Epithelial cell of proximal tubule (primary cell): ENCODE measurements around the gene MGAT5. TPM values are rescaled to one million over a fixed set of nuclear protein-coding genes. Genes with fewer than 3 reads are reported as not detected.

Source experiments
- DNase-seq: peaks from one replicate; pipeline ENCODE4 v3.0.0-alpha.2; 2011; ENCODE audit warnings: low read depth
- H3K4me3 ChIP-seq: 2 replicates; pipeline ENCODE4 v1.5.1; 2011; ENCODE audit warnings: low read depth, mild to moderate bottlenecking, low read length
- total RNA-seq: library from RNA; depleted of rRNA; stranded (reverse); fragments of >200 nt; gene quantifications from 2 replicates; pipeline ENCODE4 v1.2.3, GENCODE V29; 2015
- TF ChIP-seq, protein P1 (sequence below): conservative IDR thresholded peaks from 2 replicates; pipeline ENCODE4 v1.5.1; 2012; ENCODE audit warnings: low read depth, mild to moderate bottlenecking, low read length

The MGAT5 gene
- total RNA-seq, 1 donor from 2014 or later: 34.0 TPM

DNA sequence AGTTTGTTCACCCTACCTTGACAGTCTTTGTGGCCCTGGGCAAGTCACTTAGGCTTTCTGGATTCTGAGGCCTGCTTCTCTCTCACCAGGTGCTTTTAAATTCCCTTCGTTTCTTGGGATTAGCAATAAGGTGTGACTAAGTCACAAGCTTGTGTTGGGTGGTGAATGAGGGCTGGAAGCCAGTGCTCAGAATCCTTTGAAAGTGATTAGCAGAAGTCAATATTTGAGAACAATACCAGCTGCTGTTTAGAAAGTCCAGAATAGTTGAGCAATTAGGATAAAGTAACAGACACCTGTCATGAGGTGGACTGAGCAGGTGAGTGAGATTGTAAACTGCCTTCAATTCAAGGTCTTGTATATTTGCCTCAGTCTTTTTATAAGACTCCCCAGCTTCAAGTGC is 19.3 kb upstream of the MGAT5 start:
- no peak overlapping the region for H3K4me3 ChIP-seq
- TF ChIP-seq, protein P1, sequence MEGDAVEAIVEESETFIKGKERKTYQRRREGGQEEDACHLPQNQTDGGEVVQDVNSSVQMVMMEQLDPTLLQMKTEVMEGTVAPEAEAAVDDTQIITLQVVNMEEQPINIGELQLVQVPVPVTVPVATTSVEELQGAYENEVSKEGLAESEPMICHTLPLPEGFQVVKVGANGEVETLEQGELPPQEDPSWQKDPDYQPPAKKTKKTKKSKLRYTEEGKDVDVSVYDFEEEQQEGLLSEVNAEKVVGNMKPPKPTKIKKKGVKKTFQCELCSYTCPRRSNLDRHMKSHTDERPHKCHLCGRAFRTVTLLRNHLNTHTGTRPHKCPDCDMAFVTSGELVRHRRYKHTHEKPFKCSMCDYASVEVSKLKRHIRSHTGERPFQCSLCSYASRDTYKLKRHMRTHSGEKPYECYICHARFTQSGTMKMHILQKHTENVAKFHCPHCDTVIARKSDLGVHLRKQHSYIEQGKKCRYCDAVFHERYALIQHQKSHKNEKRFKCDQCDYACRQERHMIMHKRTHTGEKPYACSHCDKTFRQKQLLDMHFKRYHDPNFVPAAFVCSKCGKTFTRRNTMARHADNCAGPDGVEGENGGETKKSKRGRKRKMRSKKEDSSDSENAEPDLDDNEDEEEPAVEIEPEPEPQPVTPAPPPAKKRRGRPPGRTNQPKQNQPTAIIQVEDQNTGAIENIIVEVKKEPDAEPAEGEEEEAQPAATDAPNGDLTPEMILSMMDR: no peak
- no peak for DNase-seq

DNA sequence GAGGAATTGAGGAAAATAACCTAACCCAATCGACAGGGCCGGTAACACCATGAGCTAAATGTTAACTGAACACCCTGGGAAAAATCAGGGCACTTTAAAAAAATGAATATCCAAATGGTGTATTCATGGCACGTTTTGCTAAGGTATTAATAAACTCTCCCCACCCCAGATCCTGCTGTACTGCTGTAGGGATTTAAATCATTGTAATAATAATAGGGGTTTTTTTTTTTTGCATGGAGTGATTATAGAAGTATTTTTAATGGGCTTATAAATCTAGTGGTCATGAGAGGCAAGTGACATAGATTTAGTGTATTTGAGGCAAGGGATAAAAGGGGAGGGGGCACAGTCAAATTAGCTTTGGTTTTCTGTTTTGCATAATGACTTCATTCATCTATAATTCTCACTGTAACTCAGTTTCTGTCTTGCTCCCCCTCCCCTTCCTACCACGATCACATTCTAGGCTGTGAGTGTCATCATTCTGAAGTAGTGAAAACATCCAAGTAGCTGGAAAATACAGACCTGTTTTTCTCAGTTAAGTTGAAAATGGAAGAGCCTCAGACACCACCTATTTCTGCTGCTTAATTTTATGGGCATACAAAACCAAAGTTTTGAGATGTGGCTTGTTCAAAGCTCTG is 18.2 kb upstream of the MGAT5 start:
- TF ChIP-seq, protein P1: no peak
- no peak overlapping the region for H3K4me3 ChIP-seq
- no peak for DNase-seq

DNA sequence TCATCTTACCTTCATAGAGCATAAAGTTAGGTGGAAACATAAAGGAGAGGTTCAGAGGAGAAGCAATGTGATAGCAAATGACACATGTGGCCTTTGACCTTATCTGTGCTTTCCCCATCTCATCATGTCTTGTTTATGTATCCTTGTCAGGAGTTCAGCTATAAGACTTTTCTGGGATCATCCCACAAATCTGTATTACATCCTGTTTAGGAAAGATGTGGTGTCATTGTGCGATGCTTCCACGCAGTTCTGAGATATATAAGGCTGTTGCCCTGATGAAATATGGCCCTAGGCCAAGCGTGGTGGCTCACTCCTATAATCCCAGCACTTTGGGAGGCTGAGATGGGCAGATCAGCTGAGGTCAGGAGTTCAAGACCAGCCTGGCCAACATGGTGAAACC is 15.5 kb upstream of the MGAT5 start:
- no peak for DNase-seq
- H3K4me3 ChIP-seq: no peak overlapping the region
- TF ChIP-seq, protein P1: no peak

DNA sequence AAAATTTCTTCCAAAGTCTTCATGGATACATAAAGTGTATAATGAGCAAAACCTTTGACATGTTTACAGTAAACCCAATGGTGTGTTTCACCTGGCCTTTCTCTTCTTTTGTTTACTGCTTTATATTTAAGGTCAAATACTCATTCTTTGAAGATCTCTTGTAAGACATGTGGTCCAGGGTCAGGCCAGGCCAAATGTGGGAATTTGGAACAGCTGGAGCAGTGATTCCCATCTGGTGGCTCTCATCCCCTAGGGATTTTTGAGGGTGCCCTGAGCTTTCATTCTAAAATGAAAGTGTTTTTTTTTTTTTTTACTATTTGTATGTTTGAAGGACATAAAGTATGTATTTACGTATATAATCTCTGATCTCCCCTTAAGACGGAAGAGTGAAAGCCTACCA is 13.8 kb upstream of the MGAT5 start:
- no peak for DNase-seq
- TF ChIP-seq, protein P1: no peak
- no peak overlapping the region for H3K4me3 ChIP-seq

DNA sequence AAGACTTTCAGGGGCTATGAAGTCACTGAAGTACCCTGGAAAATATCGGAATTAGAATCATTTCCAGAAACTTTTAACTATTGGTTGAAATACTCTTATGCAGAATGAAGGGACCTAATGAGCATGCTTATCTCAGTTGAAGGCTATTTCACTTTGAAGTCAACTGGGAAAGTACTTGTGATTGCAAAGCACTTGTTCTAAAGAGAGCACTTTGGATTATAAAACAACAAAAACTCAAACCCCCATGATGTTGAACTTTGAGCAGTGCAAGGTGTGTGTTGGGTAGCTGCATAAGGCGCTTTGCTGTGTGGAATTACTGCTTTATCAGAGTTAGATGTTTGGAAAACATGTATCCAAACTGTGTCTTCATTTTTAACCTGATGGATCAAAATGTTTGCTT is 12.0 kb upstream of the MGAT5 start:
- no peak for DNase-seq
- TF ChIP-seq, protein P1: no peak
- H3K4me3 ChIP-seq: no peak overlapping the region

DNA sequence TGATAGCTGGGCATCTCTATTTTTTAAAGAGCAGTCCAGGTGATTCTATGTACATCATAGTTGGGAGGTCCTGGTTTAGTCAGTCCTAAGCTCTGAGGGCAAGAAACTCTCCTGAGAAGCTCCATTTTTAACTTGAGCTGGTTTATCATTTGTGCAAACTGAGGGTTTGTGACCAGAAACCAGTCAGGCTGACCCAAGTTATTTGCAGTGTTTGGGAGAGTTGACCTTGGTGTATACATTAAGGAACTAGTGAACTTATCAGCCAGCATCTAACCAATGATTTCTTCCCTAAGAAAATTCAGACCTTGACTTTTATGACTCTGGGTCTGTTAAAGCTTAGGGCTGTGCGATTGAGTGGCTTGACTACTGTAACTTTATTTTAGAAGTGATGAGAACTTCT is 10.6 kb upstream of the MGAT5 start:
- DNase-seq: no peak
- TF ChIP-seq, protein P1: no peak
- H3K4me3 ChIP-seq: no peak overlapping the region

DNA sequence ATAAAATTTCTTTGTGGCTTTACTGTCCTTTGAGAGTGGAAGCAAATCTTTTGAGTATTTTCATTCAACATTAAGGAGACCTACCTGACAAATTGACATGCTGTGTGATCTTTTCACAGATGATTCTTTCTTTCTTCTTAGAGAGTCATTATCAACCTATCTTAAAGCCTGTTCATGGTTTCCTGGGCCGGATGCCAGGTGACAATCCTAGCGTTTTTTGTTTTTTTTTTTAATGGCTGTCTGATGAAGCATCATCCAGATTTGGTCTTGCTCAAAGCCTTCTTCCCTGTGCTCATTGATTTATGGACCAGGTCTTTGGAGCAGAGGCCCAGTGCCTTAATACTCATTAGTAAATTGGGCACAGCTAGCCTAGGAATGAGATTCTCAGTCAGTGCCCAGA is 9.8 kb upstream of the MGAT5 start:
- DNase-seq: no peak
- no peak overlapping the region for H3K4me3 ChIP-seq
- TF ChIP-seq, protein P1: no peak
